Spleen (tissue), 7 donors: ENCODE results near the gene RAP1GAP.

ENCODE experiments used
- CTCF ChIP-seq, 11 experiments: fragments of 200-600 bp in 7 of 11; fragments of 450-650 bp in 4 of 11; sonication (generic) in 4 of 11; IDR thresholded peaks in 8 of 11; conservative IDR thresholded peaks in 3 of 11; 1 replicate in 7 of 11; 2 replicates in 4 of 11; pipeline versions ENCODE4 v1.4.0 to v1.8.0; 2016 to 2021; ENCODE audit warnings: antibody characterized with exemption in 11 of 11, inconsistent platforms in 4 of 11, mild to moderate bottlenecking in 1 of 11
- POLR2A ChIP-seq, 3 donors: fragments of 450-650 bp; IDR thresholded peaks; one replicate each; pipeline ENCODE4 v1.5.1; 2017; ENCODE audit warnings: antibody characterized with exemption in 3 of 3, mild to moderate bottlenecking in 1 of 3
- donor health status: DM: no; HTN: no; CAD: no; lungs with moderate emphysema.
- donor health status: DM: no; HTN: no; CAD: no.
- donor health status: DM: no; HTN: no; CAD: no.

DNA sequence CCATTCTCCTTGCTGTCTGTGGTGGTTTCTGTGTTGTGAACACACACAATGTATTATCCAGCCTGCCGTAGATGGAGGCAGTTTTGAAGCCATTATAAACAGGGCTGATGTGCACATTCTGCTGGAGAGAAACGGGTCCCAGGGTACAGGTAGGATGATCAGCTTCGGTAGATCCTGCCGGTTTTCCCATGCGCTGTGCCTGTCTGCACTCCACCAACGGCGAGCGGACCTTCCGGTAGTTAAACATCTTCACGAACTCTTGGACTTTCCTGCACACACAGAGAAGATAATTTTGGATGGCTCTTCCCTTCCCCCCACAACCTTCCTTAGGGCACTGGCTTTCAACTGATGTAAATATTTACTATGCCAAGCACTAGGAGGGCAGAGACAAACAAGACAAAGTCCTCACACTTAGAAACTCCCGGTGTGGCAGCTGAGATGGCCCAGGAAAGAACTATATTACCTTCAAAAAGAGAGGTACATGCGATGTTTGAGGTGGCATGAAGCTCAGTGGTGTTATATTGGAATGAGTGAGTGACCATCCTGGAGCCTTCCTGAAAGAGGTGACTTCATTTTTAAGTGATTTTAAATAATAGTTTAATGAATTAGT, 118.2 kb downstream of the RAP1GAP start:
- TF ChIP-seq CTCF (IDR thresholded peaks at IDR 0.05 in 8 of 11, conservative IDR thresholded peaks at IDR 0.05 in 3 of 11) (no peak), POLR2A (IDR thresholded peaks at IDR 0.05) (no peak)
